GM10847 (cell line): ENCODE data around the gene BOC.

Experiments used
- POLR2A ChIP-seq: IDR thresholded peaks from 2 replicates; pipeline ENCODE4 v1.6.1; 2011; ENCODE audit not compliant: insufficient read length; ENCODE audit errors: extremely low read depth

Gene BOC

DNA sequence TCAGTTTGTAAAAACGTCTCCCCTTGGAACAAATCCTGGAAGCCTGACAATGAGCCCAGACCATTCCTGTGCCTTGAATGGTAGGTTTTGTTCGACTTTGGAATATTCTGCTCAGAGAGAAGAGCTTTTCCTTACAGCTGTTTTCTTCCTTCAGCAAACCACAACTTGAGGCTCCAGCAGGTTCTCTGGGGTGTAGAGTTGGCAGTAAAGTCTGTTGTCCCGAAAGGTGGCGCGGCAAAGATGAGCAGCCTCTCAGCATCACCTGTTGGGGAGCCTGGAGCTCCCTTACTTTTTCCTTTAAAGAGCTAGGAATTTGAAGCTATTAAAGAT is 65.4 kb downstream of the BOC start:
- no peak for TF ChIP-seq POLR2A

DNA sequence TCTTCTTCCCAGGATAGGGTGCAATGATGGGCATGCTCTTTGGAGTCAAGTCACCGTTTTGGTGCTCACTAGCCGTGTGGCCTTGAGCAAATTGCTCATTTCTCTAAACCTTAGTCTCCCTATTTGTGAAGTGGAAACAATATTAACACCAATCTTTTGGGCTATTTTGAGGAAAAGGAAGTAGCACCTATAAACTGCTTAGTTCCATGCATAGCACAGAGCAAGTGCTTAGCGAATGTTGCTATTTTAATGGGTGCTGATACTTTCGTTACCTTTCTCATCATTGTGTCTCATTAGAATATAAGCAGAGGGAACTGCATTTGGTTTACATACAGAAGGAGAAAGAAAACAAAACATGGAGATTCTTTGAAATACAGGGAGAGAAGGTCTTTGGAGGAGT is 66.1 kb downstream of the BOC start:
- TF ChIP-seq POLR2A: no peak

DNA sequence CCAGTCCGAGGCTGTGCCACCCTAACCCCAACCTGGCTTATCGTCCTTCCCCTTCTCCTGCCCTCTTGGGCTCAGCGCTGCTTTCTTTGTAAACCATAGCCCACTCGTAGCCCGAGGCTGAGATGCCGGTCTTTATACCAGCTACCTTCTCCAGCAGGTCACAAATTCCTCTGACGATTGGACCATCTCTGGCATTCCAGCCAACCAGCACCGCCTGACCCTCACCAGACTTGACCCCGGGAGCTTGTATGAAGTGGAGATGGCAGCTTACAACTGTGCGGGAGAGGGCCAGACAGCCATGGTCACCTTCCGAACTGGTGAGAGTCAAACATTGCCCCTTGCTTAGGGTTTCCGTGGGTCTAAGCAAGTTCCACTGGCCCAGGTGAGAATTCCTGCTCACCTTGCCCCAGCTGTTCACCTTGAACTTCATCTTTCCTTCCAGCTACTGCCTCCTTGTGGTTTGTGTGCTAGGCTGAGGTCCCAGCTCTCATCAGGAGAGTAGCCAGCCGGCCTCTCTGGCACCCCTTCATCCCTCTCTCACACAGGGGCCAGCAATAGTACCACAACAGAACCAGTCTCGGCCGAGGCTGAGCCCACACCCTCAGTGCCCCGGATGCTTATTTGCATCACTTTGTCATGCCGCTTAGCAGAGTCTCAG is 66.7 kb downstream of the BOC start:
- TF ChIP-seq POLR2A: no peak

DNA sequence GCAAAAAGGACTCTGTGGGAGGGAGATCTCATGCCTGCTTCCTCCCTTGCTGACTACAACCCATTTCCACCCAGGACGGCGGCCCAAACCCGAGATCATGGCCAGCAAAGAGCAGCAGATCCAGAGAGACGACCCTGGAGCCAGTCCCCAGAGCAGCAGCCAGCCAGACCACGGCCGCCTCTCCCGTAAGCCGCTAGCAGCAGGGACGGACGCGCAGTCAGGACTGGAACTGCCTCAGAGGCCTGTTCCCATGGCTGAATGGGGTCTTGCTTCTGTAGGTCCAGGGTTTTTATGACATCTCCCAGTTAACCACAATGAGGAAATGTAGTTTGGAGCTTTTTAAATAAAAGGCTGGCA is 67.2 kb downstream of the BOC start:
- no peak for TF ChIP-seq POLR2A

DNA sequence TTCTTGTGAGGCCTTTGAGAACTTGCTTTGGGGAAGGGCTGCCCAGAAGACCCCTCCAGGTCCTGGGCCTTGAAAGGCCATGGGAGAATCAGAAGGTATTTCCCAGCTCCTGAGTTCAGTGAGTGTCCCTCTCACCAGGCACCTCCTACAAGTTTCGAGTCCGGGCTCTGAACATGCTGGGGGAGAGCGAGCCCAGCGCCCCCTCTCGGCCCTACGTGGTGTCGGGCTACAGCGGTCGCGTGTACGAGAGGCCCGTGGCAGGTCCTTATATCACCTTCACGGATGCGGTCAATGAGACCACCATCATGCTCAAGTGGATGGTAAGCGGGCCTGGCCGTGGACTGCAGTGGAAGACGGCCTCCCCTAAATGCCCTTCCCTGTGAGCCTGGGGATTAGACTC is 68.3 kb downstream of the BOC start:
- TF ChIP-seq POLR2A: no peak

DNA sequence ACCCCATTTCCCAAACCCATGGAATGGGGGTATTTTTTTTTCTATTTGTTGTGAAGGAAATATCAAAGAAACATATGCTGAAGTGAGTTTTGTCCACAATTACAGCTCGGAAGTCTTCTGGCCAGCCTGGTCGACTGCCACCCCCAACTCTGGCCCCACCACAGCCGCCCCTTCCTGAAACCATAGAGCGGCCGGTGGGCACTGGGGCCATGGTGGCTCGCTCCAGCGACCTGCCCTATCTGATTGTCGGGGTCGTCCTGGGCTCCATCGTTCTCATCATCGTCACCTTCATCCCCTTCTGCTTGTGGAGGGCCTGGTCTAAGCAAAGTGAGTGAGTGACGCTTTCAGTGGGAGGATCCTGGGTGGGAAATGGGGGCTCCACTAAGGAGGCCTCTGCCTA is 71.9 kb downstream of the BOC start:
- TF ChIP-seq POLR2A: no peak

- TF ChIP-seq POLR2A: no peak
Observed at GRCh38 chr3:113284453-113285050, 73.2 kb downstream of the BOC start.

- TF ChIP-seq POLR2A: no peak
Observed at GRCh38 chr3:113285226-113285625, 73.9 kb downstream of the BOC start.

DNA sequence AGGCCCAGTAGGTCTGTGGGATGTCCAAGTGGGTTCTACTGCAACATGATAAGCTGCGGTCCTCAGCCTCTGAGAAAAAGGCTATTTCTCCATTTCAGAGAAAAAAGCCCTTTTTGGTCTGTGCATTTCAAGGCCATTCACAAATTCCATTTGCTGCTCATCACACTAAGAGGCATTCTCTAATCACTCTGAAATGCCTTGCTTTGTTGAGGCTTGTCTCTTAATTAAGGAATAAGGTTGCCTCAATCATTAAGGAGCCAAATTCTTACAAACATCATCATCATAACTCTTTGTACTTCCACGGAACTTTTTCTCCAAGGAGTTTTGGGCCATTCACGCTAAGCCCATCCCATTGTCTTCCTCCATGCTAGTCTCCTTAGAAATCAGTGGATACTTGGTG is 74.4 kb downstream of the BOC start:
- no peak for TF ChIP-seq POLR2A

DNA sequence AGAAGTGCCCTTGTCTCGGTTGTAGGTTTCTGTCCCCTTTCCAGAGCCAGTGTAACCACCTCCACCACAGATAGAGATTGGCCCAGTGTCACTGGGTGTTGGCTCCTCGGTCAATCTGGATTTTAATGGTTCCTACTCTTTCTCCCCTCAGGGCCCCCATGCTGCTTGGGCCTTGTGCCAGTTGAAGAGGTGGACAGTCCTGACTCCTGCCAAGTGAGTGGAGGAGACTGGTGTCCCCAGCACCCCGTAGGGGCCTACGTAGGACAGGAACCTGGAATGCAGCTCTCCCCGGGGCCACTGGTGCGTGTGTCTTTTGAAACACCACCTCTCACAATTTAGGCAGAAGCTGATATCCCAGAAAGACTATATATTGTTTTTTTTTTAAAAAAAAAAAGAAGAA is 75.2 kb downstream of the BOC start:
- TF ChIP-seq POLR2A: no peak

- no peak for TF ChIP-seq POLR2A
Observed at GRCh38 chr3:113287111-113287802, 75.9 kb downstream of the BOC start.

- TF ChIP-seq POLR2A: no peak
Observed at GRCh38 chr3:113287803-113288648, 76.7 kb downstream of the BOC start.

DNA sequence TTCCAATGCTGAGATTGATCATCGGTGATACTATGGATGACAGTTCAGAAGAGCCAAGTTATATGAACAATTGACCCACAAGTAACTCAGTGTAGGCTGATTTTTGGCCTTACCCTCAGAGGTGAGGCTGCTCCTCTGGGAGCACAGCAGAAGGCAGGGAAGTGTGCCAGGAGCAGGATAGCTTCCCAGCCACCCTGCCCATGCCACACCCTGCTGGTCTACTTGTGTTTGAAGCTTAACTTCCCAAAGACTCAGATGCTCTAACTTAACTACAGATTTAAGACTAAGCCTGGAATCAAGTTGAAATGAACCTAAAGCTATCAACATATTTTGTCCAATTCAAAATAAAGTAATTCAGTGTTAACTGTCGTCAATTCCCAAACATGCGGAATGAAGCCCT is 77.5 kb downstream of the BOC start:
- TF ChIP-seq POLR2A: no peak

DNA sequence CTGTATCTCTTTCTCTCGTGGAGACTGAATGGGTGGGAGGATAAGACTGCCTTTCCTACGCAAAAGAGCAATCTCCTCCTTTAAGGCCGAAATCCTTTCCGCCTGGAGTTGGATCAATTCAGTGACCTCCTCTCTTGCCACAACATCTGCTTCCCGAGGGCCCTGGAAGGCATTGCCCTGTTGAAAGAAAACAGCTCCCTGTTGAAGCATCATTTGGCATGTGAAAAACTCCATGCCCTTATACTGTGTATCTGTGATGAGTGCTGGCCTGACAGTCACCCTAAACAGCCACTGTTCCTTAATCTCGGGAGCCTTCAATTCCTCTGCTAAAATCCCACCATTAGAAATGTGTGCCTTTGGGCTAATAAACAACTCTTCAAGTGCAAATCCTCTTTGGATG is 80.2 kb downstream of the BOC start:
- no peak for TF ChIP-seq POLR2A

DNA sequence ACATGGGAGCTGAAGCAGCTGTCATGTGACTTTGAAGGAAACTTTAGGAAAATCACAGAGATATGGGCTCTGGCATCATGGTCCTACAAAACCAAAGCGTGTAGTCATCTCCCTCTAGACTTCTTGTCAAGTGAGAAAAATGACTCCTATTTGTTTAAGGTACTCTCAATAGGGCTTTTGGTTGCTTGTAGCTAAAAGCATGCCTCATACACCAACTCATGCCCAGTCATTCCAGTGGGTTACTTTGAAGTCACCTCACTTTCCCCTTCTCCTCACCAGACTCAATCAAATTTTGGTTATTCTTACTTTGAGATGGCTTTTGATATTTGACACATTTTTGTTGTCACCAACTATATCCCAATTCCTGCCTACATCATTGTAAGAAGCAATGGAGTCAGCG is 81.6 kb downstream of the BOC start:
- no peak for TF ChIP-seq POLR2A

DNA sequence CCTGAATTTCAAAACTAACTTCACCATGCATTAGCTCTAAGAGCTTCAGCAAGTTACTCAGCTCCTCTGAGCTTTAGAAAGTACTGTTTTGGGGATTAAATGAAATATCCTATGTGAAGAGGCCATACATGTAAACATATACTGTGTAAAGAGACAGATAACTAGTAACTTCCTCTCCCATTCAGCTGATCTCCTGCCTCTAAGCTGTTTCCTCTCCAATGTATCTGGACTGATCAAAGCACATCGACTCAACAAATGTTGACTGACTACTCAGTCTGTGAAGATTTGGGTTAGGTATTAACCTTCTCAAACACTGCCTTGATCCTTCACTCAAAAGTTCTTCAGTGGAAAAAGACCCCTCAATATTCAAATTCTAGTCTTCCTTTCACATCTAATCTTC is 82.0 kb downstream of the BOC start:
- TF ChIP-seq POLR2A: no peak
